NT2/D1 (cell line): ENCODE measurements around the gene METTL26.

Experiments used
- SUZ12 ChIP-seq: IDR thresholded peaks from 2 replicates; pipeline ENCODE4 v1.6.1; 2011; ENCODE audit not compliant: insufficient read length, insufficient read depth; ENCODE audit errors: extremely low read depth
- YY1 ChIP-seq: IDR thresholded peaks from 2 replicates; pipeline ENCODE4 v1.6.1; 2011; ENCODE audit not compliant: insufficient read length, insufficient read depth

DNA sequence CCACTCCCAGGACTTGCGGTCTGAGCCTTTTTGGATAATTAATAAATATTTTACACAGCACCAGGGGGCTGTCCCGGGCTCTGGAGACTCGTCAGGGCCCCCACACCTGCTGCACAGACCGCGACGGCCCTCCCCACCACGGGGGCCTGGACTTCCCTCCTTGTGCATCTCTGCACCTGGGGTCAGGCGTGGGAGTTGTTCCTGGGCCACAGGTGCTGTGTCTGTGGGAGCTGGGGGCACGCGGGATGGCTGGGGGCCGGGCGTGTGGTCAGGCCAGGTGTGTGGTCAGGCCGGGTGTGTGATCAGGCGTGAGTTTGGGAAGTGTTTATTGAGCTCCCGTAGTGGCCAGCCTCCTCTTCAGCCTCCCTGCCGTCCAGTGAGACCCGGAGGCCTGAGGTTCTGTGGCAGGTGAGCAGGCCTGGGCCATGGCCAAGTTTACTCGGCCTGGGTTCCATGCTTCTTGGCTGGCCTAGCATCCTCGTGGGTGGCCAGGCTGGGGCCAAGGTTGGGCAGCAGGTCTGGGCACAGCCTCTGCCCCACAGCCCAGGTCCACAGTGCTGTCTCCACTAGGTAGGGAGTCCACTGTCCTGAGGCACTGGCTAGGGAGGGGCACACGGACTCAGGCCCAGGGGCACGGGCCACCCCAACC is 42.2 kb upstream of the METTL26 start:
- TF ChIP-seq YY1 (no peak), SUZ12 (no peak)
